Activated gamma-delta T cell (primary cell): ENCODE results near the gene CT45A7.
"Not testable (repeated sequence)": the region's sequence is repeated elsewhere in the genome, so short reads cannot be mapped to it uniquely, and the experiment has no call there.

ENCODE experiments used
- DNase-seq: peaks from one replicate; lab custom pipeline; 2025; lab: John Stamatoyannopoulos, UW
- total RNA-seq, 2 donors: gene quantifications; one replicate each; lab custom pipeline; 2026; lab: John Stamatoyannopoulos, UW

The CT45A7 gene
- total RNA-seq: 0 reads per million in 2 donors

- not testable (repeated sequence) for DNase-seq
Observed at GRCh38 chrX:135837180-135837579, at the start of gene CT45A7. TSS of gene CT45A7 (minus strand) at chrX:135837280. CDS start at chrX:135833533, 3,747 bp downstream.

GRCh38 chrX:135882741-135883140 lies 45.7 kb upstream of the CT45A7 start:
- not testable (repeated sequence) for DNase-seq

DNA sequence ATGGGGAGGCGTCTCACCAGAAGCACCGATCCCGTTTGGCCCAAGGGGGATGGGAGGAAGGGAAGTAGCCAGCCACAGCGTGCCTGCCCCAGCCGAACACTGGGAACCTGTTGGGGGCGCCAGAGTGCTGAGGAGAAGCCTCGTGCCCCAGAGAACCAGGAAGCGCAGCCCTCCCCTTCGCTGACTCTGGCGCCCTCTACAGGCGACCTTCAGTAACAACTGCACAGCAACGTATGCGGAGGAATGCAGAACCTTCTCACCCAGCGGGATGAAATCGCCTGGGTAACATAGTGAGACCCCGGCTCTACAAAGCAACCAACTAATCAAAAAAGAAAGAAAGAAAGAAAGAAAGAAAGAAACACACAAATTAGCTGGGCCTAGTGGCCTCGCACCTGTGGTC lies 34.6 kb upstream of the CT45A7 start, which contains the start of gene CT45A9:
CT45A9 (minus strand) TSS at position 101 of the 400 bp plus-strand sequence. CDS start 3,751 bp downstream, outside the sequence.
- DNase-seq: not testable (repeated sequence)

DNA sequence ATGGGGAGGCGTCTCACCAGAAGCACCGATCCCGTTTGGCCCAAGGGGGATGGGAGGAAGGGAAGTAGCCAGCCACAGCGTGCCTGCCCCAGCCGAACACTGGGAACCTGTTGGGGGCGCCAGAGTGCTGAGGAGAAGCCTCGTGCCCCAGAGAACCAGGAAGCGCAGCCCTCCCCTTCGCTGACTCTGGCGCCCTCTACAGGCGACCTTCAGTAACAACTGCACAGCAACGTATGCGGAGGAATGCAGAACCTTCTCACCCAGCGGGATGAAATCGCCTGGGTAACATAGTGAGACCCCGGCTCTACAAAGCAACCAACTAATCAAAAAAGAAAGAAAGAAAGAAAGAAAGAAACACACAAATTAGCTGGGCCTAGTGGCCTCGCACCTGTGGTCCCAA lies 17.4 kb upstream of the CT45A7 start, which contains the start of gene CT45A8:
CT45A8 (minus strand) TSS at position 101 of the 400 bp plus-strand sequence. CDS start 3,755 bp downstream, outside the sequence.
- DNase-seq: not testable (repeated sequence)

DNA sequence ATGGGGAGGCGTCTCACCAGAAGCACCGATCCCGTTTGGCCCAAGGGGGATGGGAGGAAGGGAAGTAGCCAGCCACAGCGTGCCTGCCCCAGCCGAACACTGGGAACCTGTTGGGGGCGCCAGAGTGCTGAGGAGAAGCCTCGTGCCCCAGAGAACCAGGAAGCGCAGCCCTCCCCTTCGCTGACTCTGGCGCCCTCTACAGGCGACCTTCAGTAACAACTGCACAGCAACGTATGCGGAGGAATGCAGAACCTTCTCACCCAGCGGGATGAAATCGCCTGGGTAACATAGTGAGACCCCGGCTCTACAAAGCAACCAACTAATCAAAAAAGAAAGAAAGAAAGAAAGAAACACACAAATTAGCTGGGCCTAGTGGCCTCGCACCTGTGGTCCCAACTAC lies 17.2 kb downstream of the CT45A7 start, which contains the start of gene CT45A2:
CT45A2 (minus strand) TSS at position 101 of the 400 bp plus-strand sequence. CDS start 3,747 bp downstream, outside the sequence.
- DNase-seq: not testable (repeated sequence)

GRCh38 chrX:135802687-135803086 lies 34.4 kb downstream of the CT45A7 start, which contains the start of gene CT45A6:
TSS of gene CT45A6 (minus strand) at chrX:135802787. CDS start at chrX:135798993, 3,794 bp downstream.
- not testable (repeated sequence) for DNase-seq

DNA sequence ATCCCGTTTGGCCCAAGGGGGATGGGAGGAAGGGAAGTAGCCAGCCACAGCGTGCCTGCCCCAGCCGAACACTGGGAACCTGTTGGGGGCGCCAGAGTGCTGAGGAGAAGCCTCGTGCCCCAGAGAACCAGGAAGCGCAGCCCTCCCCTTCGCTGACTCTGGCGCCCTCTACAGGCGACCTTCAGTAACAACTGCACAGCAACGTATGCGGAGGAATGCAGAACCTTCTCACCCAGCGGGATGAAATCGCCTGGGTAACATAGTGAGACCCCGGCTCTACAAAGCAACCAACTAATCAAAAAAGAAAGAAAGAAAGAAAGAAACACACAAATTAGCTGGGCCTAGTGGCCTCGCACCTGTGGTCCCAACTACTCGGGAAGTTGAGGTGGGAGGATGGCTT lies 51.7 kb downstream of the CT45A7 start, which contains the start of gene CT45A5:
CT45A5 (minus strand) TSS at position 101 of the 400 bp plus-strand sequence. CDS start 3,774 bp downstream, outside the sequence.
- not testable (repeated sequence) for DNase-seq
